Neuronal stem cell (in vitro differentiated cells): ENCODE measurements around the gene FGGY.

ENCODE experiments used
- DNase-seq: peaks from one replicate; pipeline ENCODE4 v3.0.0-alpha.2; 2013; ENCODE audit warnings: low spot score
- H2AFZ ChIP-seq: one replicate; pipeline ENCODE4 v1.6.1; 2013; ENCODE audit warnings: mild to moderate bottlenecking, low read length, inconsistent platforms
- H2AK5ac ChIP-seq: 2 replicates; pipeline ENCODE4 v1.6.1; 2013; ENCODE audit warnings: low read depth, mild to moderate bottlenecking, inconsistent platforms, low read length, moderate library complexity, mixed read lengths
- H2BK120ac ChIP-seq: 2 replicates; pipeline ENCODE4 v1.6.1; 2013; ENCODE audit warnings: low read depth, mild to moderate bottlenecking, inconsistent platforms, low read length, moderate library complexity, mixed read lengths
- H2BK12ac ChIP-seq: one replicate; pipeline ENCODE4 v1.6.1; 2013; ENCODE audit warnings: low read length, inconsistent platforms
- H2BK15ac ChIP-seq: 2 replicates; pipeline ENCODE4 v1.6.1; 2013; ENCODE audit warnings: mild to moderate bottlenecking, low read length, inconsistent platforms, mixed read lengths
- H2BK5ac ChIP-seq: one replicate; pipeline ENCODE4 v1.6.1; 2013; ENCODE audit warnings: inconsistent platforms, mild to moderate bottlenecking, low read length, moderate library complexity
- H3K14ac ChIP-seq: one replicate; pipeline ENCODE4 v1.6.1; 2013; ENCODE audit warnings: low read length, inconsistent platforms
- H3K18ac ChIP-seq: 2 replicates; pipeline ENCODE4 v1.6.1; 2013; ENCODE audit warnings: low read length, inconsistent platforms
- H3K23ac ChIP-seq: 2 replicates; pipeline ENCODE4 v1.6.1; 2013; ENCODE audit warnings: low read depth, mild to moderate bottlenecking, mixed read lengths, low read length, inconsistent platforms; ENCODE audit not compliant: poor library complexity
- H3K27ac ChIP-seq: replicated peaks from 3 replicates; pipeline ENCODE4 v1.5.1; 2013; ENCODE audit warnings: low read length, inconsistent platforms
- H3K27me3 ChIP-seq, 3 experiments: 2 replicates each; pipeline ENCODE4 v1.6.1; 2013; ENCODE audit warnings: low read length in 3 of 3, mild to moderate bottlenecking in 2 of 3, inconsistent platforms in 1 of 3, low read depth in 1 of 3, mixed read lengths in 1 of 3, moderate library complexity in 1 of 3; ENCODE audit not compliant: control insufficient read depth in 3 of 3, insufficient read depth in 3 of 3
- H3K36me3 ChIP-seq, 2 donors: replicated peaks in 1 of 2; 2 replicates each; pipeline ENCODE4 v1.6.1; 2013; ENCODE audit warnings: low read length in 2 of 2; ENCODE audit not compliant: control insufficient read depth in 2 of 2, insufficient read depth in 2 of 2
- H3K4ac ChIP-seq: 2 replicates; pipeline ENCODE4 v1.6.1; 2013; ENCODE audit warnings: inconsistent platforms, mild to moderate bottlenecking, low read length, moderate library complexity
- H3K4me1 ChIP-seq, 2 donors: 1 replicate in 1 of 2; 2 replicates in 1 of 2; pipeline ENCODE4 v1.6.1; 2013; ENCODE audit warnings: low read length in 2 of 2, low read depth in 1 of 2; ENCODE audit not compliant: control insufficient read depth in 2 of 2, insufficient read depth in 1 of 2
- H3K4me2 ChIP-seq: one replicate; pipeline ENCODE4 v1.6.1; 2013; ENCODE audit warnings: mild to moderate bottlenecking, low read length, inconsistent platforms; ENCODE audit not compliant: insufficient read depth, poor library complexity, severe bottlenecking
- H3K4me3 ChIP-seq, 2 donors: 2 replicates each; pipeline ENCODE4 v1.5.1; 2013; ENCODE audit warnings: low read length in 2 of 2, mild to moderate bottlenecking in 2 of 2, inconsistent platforms in 1 of 2, moderate library complexity in 1 of 2
- H3K79me1 ChIP-seq: one replicate; pipeline ENCODE4 v1.6.1; 2013; ENCODE audit warnings: low read depth, mild to moderate bottlenecking, inconsistent platforms, low read length, moderate library complexity
- H3K9ac ChIP-seq: one replicate; pipeline ENCODE4 v1.6.1; 2013; ENCODE audit warnings: mild to moderate bottlenecking, low read depth, low read length, inconsistent platforms; ENCODE audit not compliant: poor library complexity
- H3K9me3 ChIP-seq, 2 donors: replicated peaks in 1 of 2; 2 replicates each; pipeline versions ENCODE3 to v1.6.1; 2013; ENCODE audit warnings: low read length in 2 of 2, mild to moderate bottlenecking in 2 of 2, inconsistent platforms in 1 of 2, low read depth in 1 of 2, mixed read lengths in 1 of 2, moderate library complexity in 1 of 2; ENCODE audit not compliant: control insufficient read depth in 2 of 2, insufficient read depth in 1 of 2
- H4K8ac ChIP-seq: one replicate; pipeline ENCODE4 v1.6.1; 2013; ENCODE audit warnings: low read depth, mild to moderate bottlenecking, inconsistent platforms, low read length, moderate library complexity
- H4K91ac ChIP-seq: one replicate; pipeline ENCODE4 v1.6.1; 2013; ENCODE audit warnings: low read length, low read depth, mild to moderate bottlenecking, inconsistent platforms; ENCODE audit not compliant: poor library complexity
- WGBS, 2 donors: extraction: QIAGEN DNeasy Blood & Tissue Kit; methylation state at CpG; one replicate each; pipeline ENCODE4 v1.1.7; 2013; ENCODE audit warnings: missing lambda C conversion rate in 2 of 2, mixed read lengths in 1 of 2; ENCODE audit not compliant: insufficient read length in 2 of 2, insufficient replicate concordance in 1 of 2; ENCODE audit errors: extremely low coverage in 2 of 2; 5-methylcytosine and 5-hydroxymethylcytosine counted together

Gene FGGY

DNA sequence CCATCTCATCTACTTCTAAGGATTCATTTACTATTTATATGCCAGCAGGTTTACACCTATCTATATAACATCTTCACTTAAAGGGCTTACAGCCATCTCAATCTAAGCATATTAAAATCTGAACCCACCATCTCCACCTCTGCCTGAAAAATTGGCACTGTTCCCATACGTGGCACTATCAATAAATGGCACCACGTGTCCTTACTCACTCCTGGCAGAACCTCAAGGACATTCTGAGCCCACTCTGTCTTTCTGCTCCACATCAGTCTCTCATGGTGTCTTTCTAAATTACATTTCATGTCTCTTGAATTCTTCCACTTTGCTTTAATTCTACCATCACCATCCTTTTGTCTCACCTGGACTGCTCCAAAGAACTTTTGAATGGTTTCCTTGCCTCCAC lies 445.6 kb downstream of the FGGY start:
- no peak overlapping the region for H3K4ac ChIP-seq
- H2AFZ ChIP-seq = no peak overlapping the region
- no peak overlapping the region for H4K8ac ChIP-seq
- no peak overlapping the region for H4K91ac ChIP-seq
- H3K4me2 ChIP-seq = no peak overlapping the region
- no peaks in the 10 kb centered on the region for H3K27me3 ChIP-seq
- no peak overlapping the region for H3K27ac ChIP-seq
- no peak overlapping the region for H2BK5ac ChIP-seq
- H3K23ac ChIP-seq = no peak overlapping the region
- H3K14ac ChIP-seq = no peak overlapping the region
- H2BK120ac ChIP-seq = no peak overlapping the region
- WGBS, 2 donors = no CpG with 5 or more reads among the region's 2 CpGs
- H3K18ac ChIP-seq = no peak overlapping the region
- H3K9ac ChIP-seq = no peak overlapping the region
- no peak overlapping the region for H3K4me3 ChIP-seq
- H2AK5ac ChIP-seq = no peak overlapping the region
- H3K4me1 ChIP-seq = peaks cover 0 to 9% of the 10 kb centered on the region in 2 donors
- no peaks in the 10 kb centered on the region for H3K79me1 ChIP-seq
- H2BK12ac ChIP-seq = no peak overlapping the region
- H3K36me3 ChIP-seq = no peaks in the 10 kb centered on the region
- no peak overlapping the region for H2BK15ac ChIP-seq
- H3K9me3 ChIP-seq = peaks cover 0 to 3% of the 10 kb centered on the region in 2 donors
- DNase-seq = no peak

DNA sequence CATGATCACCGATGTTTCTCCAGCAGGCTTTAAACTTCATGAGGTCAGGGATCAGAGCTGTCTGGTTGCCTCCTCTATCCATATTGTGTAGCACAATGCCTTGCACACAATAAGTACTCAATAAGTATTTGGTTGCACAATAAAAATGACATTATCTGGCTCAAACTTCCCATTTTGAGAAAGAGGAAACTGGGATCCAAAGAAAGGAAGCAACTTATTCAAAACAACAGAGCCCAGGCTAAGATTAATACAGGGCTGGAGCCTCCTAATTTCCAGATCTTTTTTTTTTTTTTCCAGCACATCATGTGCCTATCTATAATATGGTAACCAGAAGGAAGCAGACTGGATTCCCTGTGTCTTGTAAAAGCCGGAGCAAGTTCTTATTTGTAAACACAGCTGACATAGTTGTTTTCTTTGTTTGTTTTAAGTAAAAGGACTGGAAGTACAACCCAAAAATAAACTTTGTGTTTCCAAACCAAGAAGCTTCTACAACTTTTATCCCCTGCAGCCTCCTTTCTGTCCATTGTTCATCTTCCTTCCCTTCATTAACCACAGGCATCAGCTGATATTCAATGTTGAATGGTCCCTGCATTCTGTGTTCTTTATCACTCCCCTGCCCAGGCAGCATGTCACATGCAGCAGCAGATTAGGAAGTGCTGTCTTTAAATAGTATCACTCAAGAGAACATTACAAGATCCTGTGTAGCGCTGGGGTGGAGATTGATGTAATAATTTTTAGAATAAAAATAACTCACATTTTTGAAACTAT lies 446.6 kb downstream of the FGGY start:
- H3K4me2 ChIP-seq = no peak overlapping the region
- no peak overlapping the region for H3K18ac ChIP-seq
- H2BK15ac ChIP-seq = no peak overlapping the region
- no peaks in the 10 kb centered on the region for H3K36me3 ChIP-seq
- H3K27ac ChIP-seq = no peak overlapping the region
- no peak overlapping the region for H4K91ac ChIP-seq
- no peaks in the 10 kb centered on the region for H3K79me1 ChIP-seq
- peaks cover 0 to 12% of the 10 kb centered on the region in 2 donors for H3K4me1 ChIP-seq
- DNase-seq = no peak
- H3K14ac ChIP-seq = no peak overlapping the region
- H3K9me3 ChIP-seq = no peaks in the 10 kb centered on the region
- peak overlapping the region; percentile 45 for H2AFZ ChIP-seq
- WGBS, 2 donors = no CpG with 5 or more reads among the region's 3 CpGs
- H2BK5ac ChIP-seq = no peak overlapping the region
- peak overlapping the region; percentile 9 for H3K9ac ChIP-seq
- H3K23ac ChIP-seq = no peak overlapping the region
- no peak overlapping the region for H4K8ac ChIP-seq
- no peak overlapping the region for H2BK120ac ChIP-seq
- no peaks in the 10 kb centered on the region for H3K27me3 ChIP-seq
- H3K4me3 ChIP-seq = no peak overlapping the region
- no peak overlapping the region for H3K4ac ChIP-seq
- H2AK5ac ChIP-seq = no peak overlapping the region
- no peak overlapping the region for H2BK12ac ChIP-seq

DNA sequence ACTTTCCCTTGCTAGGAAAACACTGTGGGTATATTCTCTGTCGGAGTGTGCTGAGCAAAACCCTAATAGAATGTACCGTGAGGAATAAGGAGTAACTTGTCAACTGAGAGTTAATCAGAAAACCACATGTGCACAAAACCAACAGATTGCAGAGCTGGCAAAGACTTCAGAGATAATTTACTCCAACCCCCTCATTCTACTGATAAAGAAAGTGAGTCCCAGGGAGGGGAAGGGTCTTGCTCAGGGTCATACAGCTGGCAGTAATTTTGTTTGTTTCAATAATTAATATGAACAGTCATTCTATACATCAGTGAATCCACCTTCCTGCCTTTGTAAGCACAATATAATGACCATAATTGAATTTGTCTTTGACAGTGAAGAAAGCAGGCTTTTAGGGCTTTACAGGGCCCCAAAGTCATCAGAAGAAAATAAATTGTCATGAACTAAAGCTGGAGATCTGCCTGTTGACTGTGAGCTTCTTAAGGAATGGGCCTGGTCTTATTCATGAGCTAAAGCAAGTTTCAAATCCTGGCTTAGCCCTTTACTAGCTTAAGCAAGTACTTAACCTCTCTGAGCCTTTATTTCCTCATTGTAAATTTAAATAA lies 450.6 kb downstream of the FGGY start:
- H3K23ac ChIP-seq = no peak overlapping the region
- H3K9ac ChIP-seq = no peak overlapping the region
- no peak overlapping the region for H2AK5ac ChIP-seq
- no peak overlapping the region for H3K27ac ChIP-seq
- peaks cover 0 to 24% of the 10 kb centered on the region in 2 donors for H3K4me1 ChIP-seq
- no peak overlapping the region for H2BK5ac ChIP-seq
- no peak overlapping the region for H2BK15ac ChIP-seq
- no peak overlapping the region for H2BK12ac ChIP-seq
- no peak overlapping the region for H3K4ac ChIP-seq
- H4K8ac ChIP-seq = no peak overlapping the region
- H4K91ac ChIP-seq = no peak overlapping the region
- DNase-seq = no peak
- H3K18ac ChIP-seq = no peak overlapping the region
- no peak overlapping the region for H3K14ac ChIP-seq
- no peak overlapping the region for H2BK120ac ChIP-seq
- H3K9me3 ChIP-seq = no peaks in the 10 kb centered on the region
- whole genome bisulfite sequencing, 2 donors = no CpG with 5 or more reads among the region's 2 CpGs
- no peaks in the 10 kb centered on the region for H3K27me3 ChIP-seq
- H3K4me2 ChIP-seq = no peak overlapping the region
- no peaks in the 10 kb centered on the region for H3K79me1 ChIP-seq
- H3K4me3 ChIP-seq = no peak overlapping the region
- no peak overlapping the region for H2AFZ ChIP-seq
- no peaks in the 10 kb centered on the region for H3K36me3 ChIP-seq

- Histone ChIP-seq H3K27me3 (no peaks in the 10 kb centered on the region), H3K79me1 (no peaks in the 10 kb centered on the region), H4K8ac (no peak overlapping the region), H3K4ac (no peak overlapping the region), H3K23ac (no peak overlapping the region), H3K14ac (no peak overlapping the region), H2BK12ac (no peak overlapping the region), H3K9me3 (no peaks in the 10 kb centered on the region), H3K18ac (no peak overlapping the region), H2BK15ac (no peak overlapping the region), H3K4me1 (peaks cover 0 to 28% of the 10 kb centered on the region in 2 donors), H2AFZ (no peak overlapping the region), H3K4me3 (no peak overlapping the region), H4K91ac (no peak overlapping the region), H3K27ac (no peak overlapping the region), H3K36me3 (no peaks in the 10 kb centered on the region), H3K9ac (no peak overlapping the region), H2BK5ac (no peak overlapping the region), H3K4me2 (no peak overlapping the region), H2AK5ac (no peak overlapping the region), H2BK120ac (no peak overlapping the region)
- WGBS, 2 donors = no CpG with 5 or more reads among the region's 1 CpG
- no peak for DNase-seq
Measured at GRCh38 chr1:59748123-59748522, 451.2 kb downstream of the FGGY start.
